GM21825 (cell line): ENCODE results near the gene UBXN10.

Experiments used
- ATAC-seq: cut with Tn5 transposase; IDR thresholded peaks from one replicate; pipeline ENCODE4 v1.9.1; 2021; ENCODE audit warnings: mild to moderate bottlenecking, moderate library complexity; ENCODE audit not compliant: unreplicated experiment

UBXN10 gene, protein sequence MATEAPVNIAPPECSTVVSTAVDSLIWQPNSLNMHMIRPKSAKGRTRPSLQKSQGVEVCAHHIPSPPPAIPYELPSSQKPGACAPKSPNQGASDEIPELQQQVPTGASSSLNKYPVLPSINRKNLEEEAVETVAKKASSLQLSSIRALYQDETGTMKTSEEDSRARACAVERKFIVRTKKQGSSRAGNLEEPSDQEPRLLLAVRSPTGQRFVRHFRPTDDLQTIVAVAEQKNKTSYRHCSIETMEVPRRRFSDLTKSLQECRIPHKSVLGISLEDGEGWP

GRCh38 chr1:20185834-20186782 is at the start of gene UBXN10, which contains the start of gene PLA2G2C:
Gene UBXN10, plus strand, starts transcription at chr1:20186096. Its CDS starts 4,466 bp downstream, at chr1:20190562.
Gene PLA2G2C, minus strand, starts transcription at chr1:20186518. Its CDS starts 9,155 bp downstream, at chr1:20177363.
- no peak for ATAC-seq

- ATAC-seq = no peak
These were observed 49.6 kb upstream of the UBXN10 start for GRCh38 chr1:20136249-20136648.

DNA sequence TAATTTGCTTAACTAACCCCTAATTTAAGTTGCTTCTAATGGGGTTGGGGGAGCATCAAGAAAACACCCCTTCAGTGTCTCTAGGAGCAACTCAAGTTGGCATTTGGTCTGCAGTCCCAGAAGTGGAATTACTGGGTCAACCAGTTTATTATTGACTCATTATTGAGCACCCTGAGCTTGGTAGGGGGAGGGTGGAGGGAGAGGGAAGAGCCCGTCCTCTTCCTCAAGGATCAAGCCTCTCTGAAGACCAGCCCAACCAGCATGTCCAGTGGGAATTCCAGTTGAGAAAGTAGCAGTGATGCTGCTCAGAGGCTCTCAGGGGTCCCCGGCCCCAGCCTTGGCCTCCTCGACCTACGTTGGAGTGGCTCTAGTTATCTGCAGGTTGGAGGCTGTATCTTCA is 48.8 kb upstream of the UBXN10 start:
- ATAC-seq = no peak

GRCh38 chr1:20137604-20138003 is 48.3 kb upstream of the UBXN10 start:
- no peak for ATAC-seq

DNA sequence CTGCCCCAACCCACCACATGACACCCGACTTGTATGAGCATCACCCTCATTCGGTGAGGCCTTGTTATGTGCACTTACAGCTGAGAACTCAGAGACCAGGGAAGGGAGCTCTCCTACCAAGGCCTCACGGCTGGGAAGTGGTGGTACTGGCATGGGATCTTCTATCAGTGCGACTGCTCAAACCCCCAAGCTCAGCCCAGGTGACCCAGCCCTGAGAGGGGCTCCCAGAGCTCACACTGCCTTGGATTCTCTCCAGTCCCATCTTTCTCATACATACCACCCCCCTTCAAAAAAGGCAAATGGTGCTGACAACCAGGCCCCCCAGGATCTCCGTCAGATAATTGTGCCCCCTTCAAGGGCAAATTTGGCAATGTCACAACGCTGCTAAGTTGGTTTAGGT is 47.5 kb upstream of the UBXN10 start:
- no peak for ATAC-seq

DNA sequence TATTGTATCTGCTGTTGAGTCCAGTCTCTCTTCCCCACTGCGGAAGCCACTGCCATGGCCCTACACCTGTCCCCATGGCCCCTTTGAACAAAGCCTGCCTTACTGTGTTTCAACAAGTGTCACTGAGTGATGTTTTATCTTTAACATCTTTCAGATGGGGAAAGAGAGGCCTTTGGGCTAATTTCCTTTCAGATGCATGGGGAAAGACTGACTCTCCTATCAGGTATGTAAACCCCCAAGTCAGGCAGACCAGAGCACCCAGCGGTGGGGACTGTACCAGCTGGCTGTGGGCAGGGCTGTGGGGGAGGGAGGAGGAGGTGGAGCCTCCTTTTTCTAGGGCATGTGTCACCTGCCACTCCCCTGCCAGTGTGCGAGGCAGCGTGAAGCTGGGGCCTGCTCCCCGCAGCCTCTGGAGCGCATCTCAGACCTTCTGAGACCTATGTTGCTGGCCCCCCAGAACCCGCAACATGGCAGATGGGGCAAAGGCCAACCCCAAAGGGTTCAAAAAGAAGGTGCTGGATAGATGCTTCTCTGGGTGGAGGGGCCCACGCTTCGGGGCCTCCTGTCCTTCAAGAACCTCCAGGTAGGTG is 46.8 kb upstream of the UBXN10 start, which contains the start of gene PLA2G2F:
PLA2G2F (plus strand) TSS at position 363 of the 590 bp plus-strand sequence; CDS start at position 468, 105 bp downstream.
- ATAC-seq = no peak

- no peak for ATAC-seq
These were observed 45.9 kb upstream of the UBXN10 start for GRCh38 chr1:20139776-20140612.

GRCh38 chr1:20141001-20141400 is 44.9 kb upstream of the UBXN10 start:
- no peak for ATAC-seq

- ATAC-seq = no peak
These were observed 44.4 kb upstream of the UBXN10 start for GRCh38 chr1:20141466-20141865.

DNA sequence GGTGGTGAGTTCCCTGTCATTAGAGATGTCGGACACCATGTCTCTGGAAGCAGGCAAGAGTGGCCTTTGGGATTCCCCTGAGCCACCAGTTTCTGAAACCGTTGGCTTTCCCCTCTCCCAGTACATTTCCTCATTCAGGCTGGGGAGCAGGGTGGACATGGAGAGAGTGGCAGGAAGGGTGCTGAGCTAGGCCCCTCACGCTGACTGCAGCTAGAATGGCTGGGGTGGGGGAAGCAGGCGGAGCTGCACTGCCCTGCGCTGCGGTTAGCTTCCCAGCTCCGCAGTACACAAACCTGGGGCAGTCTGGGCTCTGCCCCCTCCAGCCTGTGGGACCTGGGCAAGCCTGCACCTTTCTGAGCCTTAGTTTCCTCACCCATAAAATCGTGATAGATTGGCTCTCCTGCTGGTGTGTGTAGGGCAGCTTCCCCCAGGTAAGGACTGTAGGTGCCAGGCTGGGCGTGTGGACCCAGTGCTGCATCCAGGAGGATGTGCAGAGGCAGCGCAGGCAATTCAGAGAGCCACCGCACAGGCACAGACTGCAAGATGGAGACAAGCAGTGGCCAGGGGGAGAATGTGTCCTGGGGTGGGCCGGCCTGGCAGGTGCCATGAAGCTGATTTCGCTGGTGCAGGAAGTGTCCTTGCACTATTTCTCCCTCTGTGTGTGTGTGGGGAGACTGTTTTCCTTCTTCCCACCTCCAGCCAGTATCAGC is 43.7 kb upstream of the UBXN10 start:
- ATAC-seq = no peak

DNA sequence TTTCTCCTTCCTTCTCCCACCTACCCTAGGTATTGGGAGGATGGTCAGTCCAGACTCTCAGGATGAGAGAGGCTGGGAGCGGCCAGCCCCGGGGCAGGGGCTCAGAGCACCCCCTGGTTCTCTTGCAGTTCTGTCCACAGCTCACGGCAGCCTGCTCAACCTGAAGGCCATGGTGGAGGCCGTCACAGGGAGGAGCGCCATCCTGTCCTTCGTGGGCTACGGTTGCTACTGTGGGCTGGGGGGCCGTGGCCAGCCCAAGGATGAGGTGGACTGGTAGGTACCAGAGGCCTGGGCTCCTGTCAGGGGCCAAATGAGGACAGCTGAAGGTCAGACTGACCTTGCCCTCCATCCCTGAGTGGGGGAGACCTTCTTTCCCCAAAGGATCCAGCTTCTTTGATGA is 42.6 kb upstream of the UBXN10 start:
- ATAC-seq = no peak

DNA sequence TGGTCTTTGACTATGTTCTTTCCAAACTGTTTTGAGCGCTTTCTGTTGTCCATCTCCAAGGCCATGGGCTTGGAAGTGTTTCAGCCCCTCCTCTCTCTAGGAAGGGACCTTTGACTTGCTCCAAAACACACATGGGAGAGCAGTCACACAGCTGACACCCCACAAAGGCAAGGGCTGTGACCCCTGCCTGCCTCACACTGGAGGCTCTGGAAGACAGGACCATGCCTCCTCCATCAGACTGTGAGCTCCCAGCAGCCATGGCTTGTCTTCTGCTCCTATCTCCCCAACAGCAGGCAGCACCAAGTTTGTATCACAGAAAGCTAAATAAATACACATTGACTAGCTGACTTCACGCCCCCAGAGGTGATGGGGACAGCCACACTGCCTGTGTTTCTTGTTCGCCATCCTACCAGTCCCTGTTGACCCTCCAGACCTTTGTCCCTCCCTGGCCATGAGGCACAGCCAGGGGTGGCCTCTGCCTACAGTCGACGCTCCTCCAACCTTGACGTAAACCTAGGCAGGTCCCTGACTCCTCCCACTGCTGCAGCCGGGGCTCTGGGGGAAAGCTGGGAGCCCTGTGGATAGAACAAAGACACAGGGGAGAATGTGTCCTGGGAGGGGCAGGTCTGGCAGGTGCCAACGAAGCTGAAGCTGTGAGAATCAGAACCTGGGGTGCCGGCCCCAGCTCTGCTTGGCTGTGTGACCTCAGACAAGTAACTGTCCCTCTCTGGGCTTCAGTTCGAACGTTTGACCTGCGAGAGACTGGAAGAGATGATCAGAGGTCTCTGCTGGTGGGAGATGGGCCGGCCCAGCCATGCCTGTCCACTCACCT is 41.9 kb upstream of the UBXN10 start:
- ATAC-seq = no peak

GRCh38 chr1:20147846-20148570 is 37.9 kb upstream of the UBXN10 start:
- ATAC-seq = no peak

GRCh38 chr1:20148571-20149500 is 37.1 kb upstream of the UBXN10 start:
- ATAC-seq = no peak

DNA sequence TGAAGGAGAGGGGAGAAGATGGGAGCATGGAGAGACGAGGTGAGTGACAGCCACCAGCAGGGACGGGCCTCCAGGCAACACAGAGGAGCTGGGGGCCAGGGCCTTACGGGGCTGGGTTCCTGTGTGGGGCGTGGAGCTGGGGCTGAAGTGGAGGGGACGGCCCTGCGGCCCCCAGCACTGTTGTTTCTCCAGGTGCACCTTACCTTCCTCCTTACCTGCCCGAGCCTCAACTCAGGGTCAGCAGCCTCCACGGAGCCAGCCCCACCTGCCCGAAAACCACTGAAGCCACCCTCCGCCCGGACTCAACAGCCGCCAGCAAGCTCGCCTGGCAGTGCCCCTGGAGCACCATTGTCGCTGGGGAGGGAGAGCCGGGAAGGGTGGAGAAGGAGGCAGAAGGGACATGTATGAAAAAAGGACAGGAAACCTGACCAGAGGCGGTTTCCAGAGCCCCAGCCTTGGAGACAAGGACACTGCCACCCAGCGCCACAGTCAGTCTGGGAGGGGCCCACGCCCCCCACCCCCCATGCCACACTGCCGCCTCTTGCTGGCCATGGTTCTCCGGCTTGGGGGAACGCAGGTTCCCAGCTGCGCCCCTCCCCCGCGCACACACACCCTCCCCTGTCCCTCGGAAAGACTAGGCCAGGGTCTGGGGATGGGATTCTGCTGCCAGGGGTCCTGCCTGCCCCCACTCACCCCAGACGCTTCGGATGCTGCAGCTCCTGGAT is 36.1 kb upstream of the UBXN10 start:
- no peak for ATAC-seq

- ATAC-seq = no peak
These were observed 35.6 kb upstream of the UBXN10 start for GRCh38 chr1:20150326-20150705.

DNA sequence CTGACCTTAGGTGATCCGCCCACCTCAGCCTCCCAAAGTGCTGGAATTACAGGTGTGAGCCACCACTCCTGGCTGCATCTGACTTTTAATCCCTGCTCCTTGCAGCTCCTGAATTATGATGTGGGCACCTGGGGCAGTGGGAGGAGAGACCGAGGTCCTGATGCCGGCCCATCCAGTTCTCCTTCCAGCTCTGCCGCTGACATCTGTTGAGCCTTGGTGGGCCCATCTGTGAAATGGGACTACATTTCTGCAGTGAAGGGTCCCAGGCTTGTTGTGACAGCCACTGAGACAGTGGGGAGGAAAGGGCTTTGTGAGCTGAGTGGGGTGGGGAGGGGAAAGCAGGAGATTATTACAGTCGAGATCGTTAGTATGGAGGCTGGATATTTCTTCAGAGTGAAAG is 34.9 kb upstream of the UBXN10 start:
- ATAC-seq = no peak
